ENCODE results near the gene RNASE1.

RNASE1 gene

GRCh38 chr14:20807304-20808161, 4.9 kb upstream of the RNASE1 start:
- no peak for DNase-seq (ENCODE audit: low read depth in 2 of 2)

- no peak for DNase-seq (ENCODE audit: low read depth in 2 of 2)
These were observed 2.8 kb upstream of the RNASE1 start for GRCh38 chr14:20805485-20805884.

GRCh38 chr14:20803223-20803622, 579 bp upstream of the RNASE1 start:
- no peak for DNase-seq (ENCODE audit: low read depth in 2 of 2)

- no peak for DNase-seq (ENCODE audit: low read depth in 2 of 2)
These were observed 918 bp downstream of the RNASE1 start for GRCh38 chr14:20801726-20802125.

- no peak for DNase-seq (ENCODE audit: low read depth in 2 of 2)
These were observed 2.6 kb downstream of the RNASE1 start for GRCh38 chr14:20799892-20800544.

GRCh38 chr14:20799456-20799891, 3.2 kb downstream of the RNASE1 start:
- DNase-seq (ENCODE audit: low read depth in 2 of 2) = no peak

- no peak for DNase-seq (ENCODE audit: low read depth in 2 of 2)
These were observed 3.7 kb downstream of the RNASE1 start for GRCh38 chr14:20798932-20799331.

GRCh38 chr14:20798318-20798717, 4.3 kb downstream of the RNASE1 start:
- DNase-seq (ENCODE audit: low read depth in 2 of 2) = no peak

- no peak for DNase-seq (ENCODE audit: low read depth in 2 of 2)
These were observed 5.5 kb downstream of the RNASE1 start for GRCh38 chr14:20797164-20797563.

- DNase-seq (ENCODE audit: low read depth in 2 of 2) = no peak
These were observed 7.8 kb downstream of the RNASE1 start for GRCh38 chr14:20794644-20795369.

GRCh38 chr14:20792556-20792955, 10.1 kb downstream of the RNASE1 start:
- DNase-seq (ENCODE audit: low read depth in 2 of 2) = no peak

- no peak for DNase-seq (ENCODE audit: low read depth in 2 of 2)
These were observed 11.0 kb downstream of the RNASE1 start for GRCh38 chr14:20791597-20791996.

GRCh38 chr14:20791187-20791586, 11.5 kb downstream of the RNASE1 start:
- no peak for DNase-seq (ENCODE audit: low read depth in 2 of 2)

- no peak for DNase-seq (ENCODE audit: low read depth in 2 of 2)
These were observed 12.1 kb downstream of the RNASE1 start for GRCh38 chr14:20790464-20791116.

- no peak for DNase-seq (ENCODE audit: low read depth in 2 of 2)
These were observed 13.3 kb downstream of the RNASE1 start for GRCh38 chr14:20789230-20789813.

- DNase-seq (ENCODE audit: low read depth in 2 of 2) = no peak
These were observed 15.6 kb downstream of the RNASE1 start for GRCh38 chr14:20787025-20787424.

GRCh38 chr14:20782280-20782890, 20.3 kb downstream of the RNASE1 start:
- DNase-seq (ENCODE audit: low read depth in 2 of 2) = no peak

- DNase-seq (ENCODE audit: low read depth in 2 of 2) = no peak
These were observed 20.8 kb downstream of the RNASE1 start for GRCh38 chr14:20781803-20782202.

- DNase-seq (ENCODE audit: low read depth in 2 of 2) = no peak
These were observed 26.7 kb downstream of the RNASE1 start for GRCh38 chr14:20775901-20776300.

- DNase-seq (ENCODE audit: low read depth in 2 of 2) = no peak
These were observed 27.6 kb downstream of the RNASE1 start for GRCh38 chr14:20775043-20775442.

- DNase-seq (ENCODE audit: low read depth in 2 of 2) = no peak
These were observed 28.3 kb downstream of the RNASE1 start for GRCh38 chr14:20774258-20774824.

Measured in activated CD4-positive, alpha-beta T cell treated with anti-CD3 and anti-CD28 coated beads for 24 hours (primary cell).